ENCODE data around the gene LCMT2.
"Not testable (repeated sequence)": the region's sequence is repeated elsewhere in the genome, so short reads cannot be mapped to it uniquely, and the experiment has no call there.

LCMT2 gene

GRCh38 chr15:43294091-43294706 is 36.2 kb downstream of the LCMT2 start:
- Histone ChIP-seq H3K36me3 (ENCODE audit: insufficient read depth, low read length) (no peaks in the 10 kb centered on the region), H3K27ac (no peak overlapping the region), H3K9me3 (ENCODE audit: low read depth, low read length) (no peaks in the 10 kb centered on the region), H3K9ac (ENCODE audit: insufficient read length) (no peak overlapping the region), H3K4me3 (no peak overlapping the region)
- DNase-seq (ENCODE audit: low read depth, low spot score), result no peak
- TF ChIP-seq FOXP2 (optimal IDR thresholded peaks at IDR 0.05; ENCODE audit: control extremely low read depth, extremely low read length, insufficient read depth), result no peak
- TF ChIP-seq EZH2 (IDR thresholded peaks at IDR 0.05), result no peak

- Histone ChIP-seq H3K9me3 (ENCODE audit: low read depth, low read length) (no peaks in the 10 kb centered on the region), H3K4me3 (no peak overlapping the region), H3K36me3 (ENCODE audit: insufficient read depth, low read length) (no peaks in the 10 kb centered on the region), H3K9ac (ENCODE audit: insufficient read length) (no peak overlapping the region), H3K27ac (no peak overlapping the region)
- no peak for TF ChIP-seq EZH2 (IDR thresholded peaks at IDR 0.05)
- TF ChIP-seq POLR2AphosphoS5 (IDR thresholded peaks at IDR 0.05; ENCODE audit: borderline replicate concordance, low read depth, low read length), result no peak
- TF ChIP-seq FOXP2 (optimal IDR thresholded peaks at IDR 0.05; ENCODE audit: control extremely low read depth, extremely low read length, insufficient read depth), result no peak
- no peak for DNase-seq (ENCODE audit: low read depth, low spot score)
These were observed 36.9 kb downstream of the LCMT2 start for GRCh38 chr15:43293432-43293831.

GRCh38 chr15:43292375-43293078 is 37.8 kb downstream of the LCMT2 start:
- no peak overlapping the region for H3K27ac ChIP-seq
- no peaks in the 10 kb centered on the region for H3K9me3 ChIP-seq (ENCODE audit: low read depth, low read length)
- H3K36me3 ChIP-seq (ENCODE audit: insufficient read depth, low read length), result no peaks in the 10 kb centered on the region
- no peak for DNase-seq (ENCODE audit: low read depth, low spot score)
- TF ChIP-seq EZH2 (IDR thresholded peaks at IDR 0.05) (no peak), POLR2AphosphoS5 (IDR thresholded peaks at IDR 0.05; ENCODE audit: borderline replicate concordance, low read depth, low read length) (no peak), FOXP2 (optimal IDR thresholded peaks at IDR 0.05; ENCODE audit: control extremely low read depth, extremely low read length, insufficient read depth) (no peak)
- no peak overlapping the region for H3K4me3 ChIP-seq
- H3K9ac ChIP-seq (ENCODE audit: insufficient read length), result no peak overlapping the region

GRCh38 chr15:43289656-43290055 is 40.7 kb downstream of the LCMT2 start:
- H3K9me3 ChIP-seq (ENCODE audit: low read depth, low read length); H3K36me3 ChIP-seq (ENCODE audit: insufficient read depth, low read length); H3K4me3 ChIP-seq; DNase-seq (ENCODE audit: low read depth, low spot score); H3K27ac ChIP-seq; H3K9ac ChIP-seq (ENCODE audit: insufficient read length): not testable (repeated sequence)

- no peak for DNase-seq (ENCODE audit: low read depth, low spot score)
- no peak overlapping the region for H3K27ac ChIP-seq
- no peaks in the 10 kb centered on the region for H3K36me3 ChIP-seq (ENCODE audit: insufficient read depth, low read length)
- H3K9me3 ChIP-seq (ENCODE audit: low read depth, low read length), result no peaks in the 10 kb centered on the region
- TF ChIP-seq EZH2 (IDR thresholded peaks at IDR 0.05) (no peak), POLR2AphosphoS5 (IDR thresholded peaks at IDR 0.05; ENCODE audit: borderline replicate concordance, low read depth, low read length) (no peak), FOXP2 (optimal IDR thresholded peaks at IDR 0.05; ENCODE audit: control extremely low read depth, extremely low read length, insufficient read depth) (no peak)
- H3K4me3 ChIP-seq, result no peak overlapping the region
- no peak overlapping the region for H3K9ac ChIP-seq (ENCODE audit: insufficient read length)
These were observed 43.1 kb downstream of the LCMT2 start for GRCh38 chr15:43287254-43287653.

- no peak for TF ChIP-seq FOXP2 (optimal IDR thresholded peaks at IDR 0.05; ENCODE audit: control extremely low read depth, extremely low read length, insufficient read depth)
- no peak for TF ChIP-seq EZH2 (IDR thresholded peaks at IDR 0.05)
- TF ChIP-seq POLR2AphosphoS5 (IDR thresholded peaks at IDR 0.05; ENCODE audit: borderline replicate concordance, low read depth, low read length), result no peak
- DNase-seq (ENCODE audit: low read depth, low spot score), result no peak
- H3K9me3 ChIP-seq (ENCODE audit: low read depth, low read length), result no peaks in the 10 kb centered on the region
- no peak overlapping the region for H3K4me3 ChIP-seq
- H3K27ac ChIP-seq, result no peak overlapping the region
- H3K36me3 ChIP-seq (ENCODE audit: insufficient read depth, low read length), result no peaks in the 10 kb centered on the region
- H3K9ac ChIP-seq (ENCODE audit: insufficient read length), result no peak overlapping the region
These were observed 44.3 kb downstream of the LCMT2 start for GRCh38 chr15:43286074-43286473.

- no peaks in the 10 kb centered on the region for H3K9me3 ChIP-seq (ENCODE audit: low read depth, low read length)
- TF ChIP-seq EZH2 (IDR thresholded peaks at IDR 0.05) (no peak), POLR2AphosphoS5 (IDR thresholded peaks at IDR 0.05; ENCODE audit: borderline replicate concordance, low read depth, low read length) (no peak), FOXP2 (optimal IDR thresholded peaks at IDR 0.05; ENCODE audit: control extremely low read depth, extremely low read length, insufficient read depth) (no peak)
- no peak overlapping the region for H3K4me3 ChIP-seq
- no peaks in the 10 kb centered on the region for H3K36me3 ChIP-seq (ENCODE audit: insufficient read depth, low read length)
- H3K9ac ChIP-seq (ENCODE audit: insufficient read length), result no peak overlapping the region
- H3K27ac ChIP-seq, result no peak overlapping the region
- DNase-seq (ENCODE audit: low read depth, low spot score), result peak; percentile 50
These were observed 44.8 kb downstream of the LCMT2 start for GRCh38 chr15:43285609-43286037.

- TF ChIP-seq FOXP2 (optimal IDR thresholded peaks at IDR 0.05; ENCODE audit: control extremely low read depth, extremely low read length, insufficient read depth) (no peak), POLR2AphosphoS5 (IDR thresholded peaks at IDR 0.05; ENCODE audit: borderline replicate concordance, low read depth, low read length) (no peak), EZH2 (IDR thresholded peaks at IDR 0.05) (no peak)
- H3K9me3 ChIP-seq (ENCODE audit: low read depth, low read length), result no peaks in the 10 kb centered on the region
- DNase-seq (ENCODE audit: low read depth, low spot score), result no peak
- no peak overlapping the region for H3K9ac ChIP-seq (ENCODE audit: insufficient read length)
- no peak overlapping the region for H3K27ac ChIP-seq
- H3K36me3 ChIP-seq (ENCODE audit: insufficient read depth, low read length), result no peaks in the 10 kb centered on the region
- H3K4me3 ChIP-seq, result no peak overlapping the region
These were observed 46.8 kb downstream of the LCMT2 start for GRCh38 chr15:43283526-43283925.

All from SK-N-MC (cell line).